Right lobe of liver (tissue), 4 donors: ENCODE measurements around the gene UNC5B.

ENCODE experiments used
- POLR2A ChIP-seq: fragments of 450-650 bp; IDR thresholded peaks from one replicate; pipeline ENCODE4 v1.6.1; 2017; ENCODE audit warnings: antibody characterized with exemption, mild to moderate bottlenecking
- TF ChIP-seq, protein P1 (sequence below), 4 donors: fragments of 200-600 bp in 3 of 4; fragments of 450-650 bp in 1 of 4; IDR thresholded peaks; one replicate each; pipeline versions ENCODE4 v1.5.1 to v1.8.0; 2016 to 2022; ENCODE audit warnings: antibody characterized with exemption in 4 of 4, mild to moderate bottlenecking in 2 of 4
- donor health status: DM: no; HTN: no; CAD: no.
- donor health status: DM: no; HTN: no; CAD: no.
- donor health status: DM: no; HTN: yes; CAD: no.

GRCh38 chr10:71212318-71213126 lies at the start of gene UNC5B:
- TF ChIP-seq POLR2A = peak; percentile 92
- TF ChIP-seq, protein P1, sequence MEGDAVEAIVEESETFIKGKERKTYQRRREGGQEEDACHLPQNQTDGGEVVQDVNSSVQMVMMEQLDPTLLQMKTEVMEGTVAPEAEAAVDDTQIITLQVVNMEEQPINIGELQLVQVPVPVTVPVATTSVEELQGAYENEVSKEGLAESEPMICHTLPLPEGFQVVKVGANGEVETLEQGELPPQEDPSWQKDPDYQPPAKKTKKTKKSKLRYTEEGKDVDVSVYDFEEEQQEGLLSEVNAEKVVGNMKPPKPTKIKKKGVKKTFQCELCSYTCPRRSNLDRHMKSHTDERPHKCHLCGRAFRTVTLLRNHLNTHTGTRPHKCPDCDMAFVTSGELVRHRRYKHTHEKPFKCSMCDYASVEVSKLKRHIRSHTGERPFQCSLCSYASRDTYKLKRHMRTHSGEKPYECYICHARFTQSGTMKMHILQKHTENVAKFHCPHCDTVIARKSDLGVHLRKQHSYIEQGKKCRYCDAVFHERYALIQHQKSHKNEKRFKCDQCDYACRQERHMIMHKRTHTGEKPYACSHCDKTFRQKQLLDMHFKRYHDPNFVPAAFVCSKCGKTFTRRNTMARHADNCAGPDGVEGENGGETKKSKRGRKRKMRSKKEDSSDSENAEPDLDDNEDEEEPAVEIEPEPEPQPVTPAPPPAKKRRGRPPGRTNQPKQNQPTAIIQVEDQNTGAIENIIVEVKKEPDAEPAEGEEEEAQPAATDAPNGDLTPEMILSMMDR (IDR thresholded peaks at IDR 0.05) = peak in 2 of 4 donors; percentile 36 to 41
